ENCODE results near the gene POLN. TPM values are rescaled to one million over a fixed set of nuclear protein-coding genes. Genes with fewer than 3 reads are reported as not detected.
"Not testable (repeated sequence)": the region's sequence is repeated elsewhere in the genome, so short reads cannot be mapped to it uniquely, and the experiment has no call there.

Gene POLN
- total RNA-seq, 2 experiments from 2014 or later = 5.5 to 5.6 TPM

DNA sequence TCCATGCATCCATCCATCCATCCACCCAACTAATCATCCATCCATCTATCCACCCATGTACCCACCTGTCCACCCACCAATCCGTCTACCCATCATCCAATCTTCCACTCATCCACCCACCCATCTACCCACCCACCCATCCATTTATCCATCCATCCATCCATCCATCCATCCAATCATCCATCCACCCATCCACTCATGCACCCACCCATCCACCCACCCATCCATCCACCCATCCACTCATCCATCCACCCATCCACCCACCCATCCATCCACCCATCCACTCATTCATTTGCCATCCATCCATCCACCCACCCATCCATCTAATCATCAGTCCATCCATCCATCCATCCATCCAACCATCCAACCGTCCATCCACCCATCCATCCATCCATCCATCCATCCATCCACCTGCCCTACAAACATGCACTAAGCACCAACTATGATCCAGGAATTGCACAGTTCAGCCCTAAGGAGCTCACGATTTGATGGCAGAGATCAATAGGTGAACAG, 41.3 kb upstream of the POLN start:
- H3K9me3 Mint-ChIP-seq (ENCODE audit: low read depth) = peaks cover 2% of the 10 kb centered on the region
- peaks cover 43% of the 10 kb centered on the region for H3K4me1 Mint-ChIP-seq
- ATAC-seq = no peak
- CTCF ChIA-PET = no interaction called here
- H3K27me3 Mint-ChIP-seq = no peaks in the 10 kb centered on the region
- H3K27ac Mint-ChIP-seq = peak overlapping the region; percentile 2
- H3K36me3 Mint-ChIP-seq = no peaks in the 10 kb centered on the region
- no peak for DNase-seq
- no peak overlapping the region for H3K4me3 Mint-ChIP-seq

DNA sequence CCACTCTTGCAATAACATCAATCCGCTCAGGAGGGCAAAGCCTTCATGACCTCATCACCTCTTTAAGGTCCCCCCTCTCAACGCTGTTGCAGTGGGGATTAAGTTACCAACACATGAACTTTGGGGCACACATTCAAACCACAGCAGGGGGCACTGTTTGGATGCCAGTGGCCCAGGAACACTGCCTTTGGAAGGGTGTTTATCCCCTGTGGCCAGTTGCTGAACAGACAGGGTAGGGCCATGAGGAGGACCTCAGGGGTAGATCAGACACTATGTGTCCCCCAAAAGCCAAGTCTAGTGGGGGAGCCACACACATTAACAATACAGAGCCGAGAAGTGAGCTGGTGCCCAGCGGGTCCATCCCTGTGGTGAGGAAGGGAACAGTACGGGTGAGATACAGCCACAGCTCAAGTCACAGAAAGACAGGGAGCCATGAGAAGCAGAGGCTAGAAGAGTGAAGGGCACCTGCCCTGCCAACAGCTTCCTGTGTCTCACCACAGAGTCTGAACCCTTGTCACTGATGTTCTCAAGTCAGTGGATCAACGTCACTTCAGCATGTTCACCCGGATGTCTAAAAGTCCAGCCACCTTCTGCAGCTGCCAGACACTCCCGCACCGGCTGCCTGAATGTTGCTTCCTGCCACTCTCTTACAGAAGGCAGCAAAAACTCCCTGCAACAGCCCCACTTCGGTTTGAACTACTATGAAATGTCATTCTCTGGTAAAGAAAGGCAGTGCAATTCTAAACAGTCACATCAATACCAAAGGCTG, 39.8 kb upstream of the POLN start:
- Mint-ChIP-seq H3K4me1 (peaks cover 43% of the 10 kb centered on the region), H3K4me3 (peak overlapping the region; percentile 15), H3K36me3 (no peaks in the 10 kb centered on the region), H3K27me3 (no peaks in the 10 kb centered on the region), H3K27ac (peak overlapping the region; percentile 86), H3K9me3 (ENCODE audit: low read depth) (peaks cover 2% of the 10 kb centered on the region)
- peak; percentile 90 for DNase-seq
- ATAC-seq = peak; percentile 96
- CTCF ChIA-PET = interaction anchor here (0.6 to 1.7 kb wide), 9 partner anchors 9 to 160 kb away, joined by 3 to 8 read pairs (median 3); partner anchors contain the start of genes CFAP99, HAUS3, MXD4 and POLN

GRCh38 chr4:2280531-2281300, 38.8 kb upstream of the POLN start:
- ATAC-seq (no peak), DNase-seq (no peak)
- Mint-ChIP-seq H3K4me1 (peaks cover 42% of the 10 kb centered on the region), H3K4me3 (no peak overlapping the region), H3K27me3 (no peaks in the 10 kb centered on the region), H3K9me3 (ENCODE audit: low read depth) (peaks cover 2% of the 10 kb centered on the region), H3K27ac (no peak overlapping the region), H3K36me3 (no peaks in the 10 kb centered on the region)
- CTCF ChIA-PET = interaction anchor here (1.5 to 1.7 kb wide), 2 partner anchors 161 kb away, joined by 6 read pairs; no protein-coding TSS in a partner anchor

GRCh38 chr4:2277956-2278355, 36.0 kb upstream of the POLN start:
- no peak overlapping the region for H3K27ac Mint-ChIP-seq
- CTCF ChIA-PET = no interaction called here
- H3K27me3 Mint-ChIP-seq = no peaks in the 10 kb centered on the region
- H3K4me3 Mint-ChIP-seq = no peak overlapping the region
- H3K36me3 Mint-ChIP-seq = no peaks in the 10 kb centered on the region
- H3K4me1 Mint-ChIP-seq = peaks cover 22% of the 10 kb centered on the region
- ATAC-seq (no peak), DNase-seq (no peak)
- no peaks in the 10 kb centered on the region for H3K9me3 Mint-ChIP-seq (ENCODE audit: low read depth)

GRCh38 chr4:2276581-2277325, 34.8 kb upstream of the POLN start:
- Mint-ChIP-seq H3K4me3 (no peak overlapping the region), H3K4me1 (peaks cover 10% of the 10 kb centered on the region), H3K27me3 (no peaks in the 10 kb centered on the region), H3K36me3 (no peaks in the 10 kb centered on the region), H3K27ac (no peak overlapping the region), H3K9me3 (ENCODE audit: low read depth) (no peaks in the 10 kb centered on the region)
- DNase-seq = no peak
- CTCF ChIA-PET = no interaction called here
- ATAC-seq = no peak

DNA sequence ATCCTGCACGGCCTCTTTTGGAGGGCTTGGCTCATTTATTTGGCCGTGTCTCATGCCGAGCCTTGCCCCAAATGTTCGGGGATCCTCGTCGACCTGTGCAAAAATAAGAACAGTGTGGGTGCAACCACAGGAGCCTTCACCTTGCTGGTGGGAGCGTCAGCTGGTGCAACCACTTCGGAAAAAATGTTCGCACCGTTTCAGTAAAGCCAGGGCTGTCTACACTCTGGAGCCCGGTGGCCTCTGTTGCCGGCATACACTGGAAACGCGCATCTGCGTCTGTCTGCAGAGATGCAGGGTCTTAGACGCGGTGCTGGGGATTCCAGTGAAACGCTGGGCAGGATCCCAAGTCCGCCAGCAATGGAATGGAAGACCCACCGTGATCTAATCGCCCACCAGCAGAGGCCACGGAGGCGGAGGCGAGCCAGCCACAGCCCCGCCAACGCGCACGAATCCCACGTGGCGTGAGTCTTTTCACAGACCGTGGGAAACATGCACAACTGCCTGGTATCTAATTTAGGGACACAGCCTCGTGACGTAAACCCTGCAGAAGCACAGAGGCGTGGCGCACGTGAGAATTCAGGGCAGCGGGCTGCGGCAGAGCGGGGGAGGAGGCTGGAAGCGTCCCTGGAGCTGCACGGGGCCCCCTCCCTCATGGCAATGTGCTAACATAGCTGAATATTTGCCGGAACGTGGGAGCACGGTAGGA, 33.8 kb upstream of the POLN start:
- no peaks in the 10 kb centered on the region for H3K36me3 Mint-ChIP-seq
- no peaks in the 10 kb centered on the region for H3K9me3 Mint-ChIP-seq (ENCODE audit: low read depth)
- CTCF ChIA-PET = no interaction called here
- no peak overlapping the region for H3K4me3 Mint-ChIP-seq
- no peak for DNase-seq
- no peaks in the 10 kb centered on the region for H3K27me3 Mint-ChIP-seq
- ATAC-seq = no peak
- no peak overlapping the region for H3K27ac Mint-ChIP-seq
- no peaks in the 10 kb centered on the region for H3K4me1 Mint-ChIP-seq

DNA sequence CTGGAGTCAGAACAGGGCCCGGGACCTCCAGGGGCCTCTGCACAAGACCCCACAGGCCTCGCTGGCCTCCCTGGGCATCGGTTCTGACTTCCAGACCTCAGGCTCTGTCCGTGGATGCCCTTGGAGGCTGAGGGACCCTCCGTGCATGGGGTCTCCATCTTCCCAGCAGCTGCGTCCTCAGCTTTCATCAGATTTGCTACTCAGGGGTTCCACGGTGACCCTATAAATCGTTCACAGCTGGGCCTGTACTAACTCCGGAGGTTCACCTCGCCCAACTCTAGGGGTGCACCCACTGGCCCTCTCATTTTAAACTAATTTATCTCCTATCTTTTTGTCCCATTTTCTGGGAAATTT, 33.1 kb upstream of the POLN start:
- CTCF ChIA-PET; H3K4me1 Mint-ChIP-seq; H3K36me3 Mint-ChIP-seq; H3K27ac Mint-ChIP-seq; H3K4me3 Mint-ChIP-seq; ATAC-seq; DNase-seq; H3K9me3 Mint-ChIP-seq (ENCODE audit: low read depth); H3K27me3 Mint-ChIP-seq: not testable (repeated sequence)

- DNase-seq (no peak), ATAC-seq (no peak)
- H3K4me1 Mint-ChIP-seq = no peaks in the 10 kb centered on the region
- CTCF ChIA-PET = no interaction called here
- no peaks in the 10 kb centered on the region for H3K9me3 Mint-ChIP-seq (ENCODE audit: low read depth)
- no peak overlapping the region for H3K27ac Mint-ChIP-seq
- H3K4me3 Mint-ChIP-seq = no peak overlapping the region
- H3K36me3 Mint-ChIP-seq = no peaks in the 10 kb centered on the region
- H3K27me3 Mint-ChIP-seq = no peaks in the 10 kb centered on the region
Observed at GRCh38 chr4:2274320-2275043, 32.6 kb upstream of the POLN start.

DNA sequence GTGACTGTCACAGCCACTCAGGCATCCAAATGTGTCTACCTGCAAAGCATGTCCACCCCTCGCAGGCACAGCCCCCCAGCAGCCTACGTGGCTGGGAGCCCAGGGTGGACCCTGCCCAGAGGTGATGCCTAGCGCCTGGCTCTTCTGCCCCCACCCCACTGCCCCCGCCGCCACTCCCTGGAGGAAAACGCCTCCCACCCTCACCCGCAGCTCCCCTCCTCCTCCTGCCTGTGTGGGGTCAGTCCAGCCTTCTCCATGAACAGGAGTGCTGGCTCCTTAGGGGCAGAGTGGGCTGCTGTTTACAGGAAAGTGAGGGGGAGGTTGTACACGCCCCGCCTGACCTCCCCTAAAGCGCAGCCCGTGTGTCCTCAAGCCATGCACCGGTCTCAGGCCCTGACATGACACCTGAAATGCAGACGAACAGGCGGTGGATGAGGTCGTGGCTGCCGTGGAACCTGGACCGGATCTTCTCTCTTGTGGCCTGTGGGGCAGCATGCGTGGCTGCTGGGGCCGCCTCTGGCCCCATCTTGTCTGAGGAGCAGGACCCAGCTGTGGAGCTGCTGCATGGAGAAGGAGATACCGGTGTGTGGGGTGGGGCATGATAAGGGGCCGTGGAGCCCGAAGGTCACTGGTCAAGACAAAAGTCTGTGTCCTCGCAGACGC, 31.9 kb upstream of the POLN start:
- no peak for DNase-seq
- no peaks in the 10 kb centered on the region for H3K4me1 Mint-ChIP-seq
- H3K36me3 Mint-ChIP-seq = no peaks in the 10 kb centered on the region
- CTCF ChIA-PET = no interaction called here
- H3K4me3 Mint-ChIP-seq = no peak overlapping the region
- no peak for ATAC-seq
- no peaks in the 10 kb centered on the region for H3K27me3 Mint-ChIP-seq
- H3K27ac Mint-ChIP-seq = no peak overlapping the region
- H3K9me3 Mint-ChIP-seq (ENCODE audit: low read depth) = no peaks in the 10 kb centered on the region

- no peak for ATAC-seq
- no peak for DNase-seq
- Mint-ChIP-seq H3K27me3 (no peaks in the 10 kb centered on the region), H3K9me3 (ENCODE audit: low read depth) (no peaks in the 10 kb centered on the region), H3K4me1 (no peaks in the 10 kb centered on the region), H3K4me3 (no peak overlapping the region), H3K36me3 (no peaks in the 10 kb centered on the region), H3K27ac (no peak overlapping the region)
- CTCF ChIA-PET = no interaction called here
Observed at GRCh38 chr4:2273221-2273620, 31.3 kb upstream of the POLN start.

DNA sequence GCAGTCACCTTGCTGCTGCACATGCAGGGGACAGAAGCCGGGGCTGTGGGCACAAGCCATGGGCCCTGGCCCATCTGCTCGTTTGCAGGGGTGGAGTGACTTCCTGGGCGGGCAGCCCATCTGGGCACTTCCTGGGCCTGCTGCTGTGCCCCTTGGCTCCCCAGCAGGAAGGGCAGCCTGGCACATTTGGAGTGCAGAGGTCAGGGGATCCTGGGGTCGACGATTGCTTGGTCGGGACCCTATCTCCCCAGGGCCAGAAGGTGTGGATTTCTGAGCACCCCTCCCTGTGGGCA, 30.9 kb upstream of the POLN start:
- Mint-ChIP-seq H3K36me3 (no peaks in the 10 kb centered on the region), H3K4me3 (no peak overlapping the region), H3K9me3 (ENCODE audit: low read depth) (no peaks in the 10 kb centered on the region), H3K27ac (no peak overlapping the region), H3K4me1 (no peaks in the 10 kb centered on the region), H3K27me3 (no peaks in the 10 kb centered on the region)
- ATAC-seq (no peak), DNase-seq (no peak)
- CTCF ChIA-PET = no interaction called here

GRCh38 chr4:2272026-2272827, 30.3 kb upstream of the POLN start:
- Mint-ChIP-seq H3K4me3 (no peak overlapping the region), H3K36me3 (no peaks in the 10 kb centered on the region), H3K27ac (no peak overlapping the region), H3K27me3 (no peaks in the 10 kb centered on the region), H3K4me1 (no peaks in the 10 kb centered on the region), H3K9me3 (ENCODE audit: low read depth) (no peaks in the 10 kb centered on the region)
- DNase-seq (no peak), ATAC-seq (no peak)
- CTCF ChIA-PET = no interaction called here

All from activated CD8-positive, alpha-beta memory T cell treated with anti-CD3 and anti-CD28 coated beads, Interleukin-2, amount 10 ng/mL, durations not matched to agents 7 days and 5 days (primary cell).